HG03060 (cell line): Measurements from ENCODE around the gene CPM.
"Not testable (repeated sequence)": the region's sequence is repeated elsewhere in the genome, so short reads cannot be mapped to it uniquely, and the experiment has no call there.

Source experiments
- ATAC-seq: cut with Tn5 transposase; IDR thresholded peaks from one replicate; pipeline ENCODE4 v1.9.1; 2021; ENCODE audit warnings: low read depth, moderate number of reproducible peaks; ENCODE audit not compliant: unreplicated experiment

The CPM gene

GRCh38 chr12:68811573-68811972, 121.4 kb downstream of the CPM start:
- not testable (repeated sequence) for ATAC-seq

GRCh38 chr12:68810027-68810389, 123.0 kb downstream of the CPM start:
- not testable (repeated sequence) for ATAC-seq

DNA sequence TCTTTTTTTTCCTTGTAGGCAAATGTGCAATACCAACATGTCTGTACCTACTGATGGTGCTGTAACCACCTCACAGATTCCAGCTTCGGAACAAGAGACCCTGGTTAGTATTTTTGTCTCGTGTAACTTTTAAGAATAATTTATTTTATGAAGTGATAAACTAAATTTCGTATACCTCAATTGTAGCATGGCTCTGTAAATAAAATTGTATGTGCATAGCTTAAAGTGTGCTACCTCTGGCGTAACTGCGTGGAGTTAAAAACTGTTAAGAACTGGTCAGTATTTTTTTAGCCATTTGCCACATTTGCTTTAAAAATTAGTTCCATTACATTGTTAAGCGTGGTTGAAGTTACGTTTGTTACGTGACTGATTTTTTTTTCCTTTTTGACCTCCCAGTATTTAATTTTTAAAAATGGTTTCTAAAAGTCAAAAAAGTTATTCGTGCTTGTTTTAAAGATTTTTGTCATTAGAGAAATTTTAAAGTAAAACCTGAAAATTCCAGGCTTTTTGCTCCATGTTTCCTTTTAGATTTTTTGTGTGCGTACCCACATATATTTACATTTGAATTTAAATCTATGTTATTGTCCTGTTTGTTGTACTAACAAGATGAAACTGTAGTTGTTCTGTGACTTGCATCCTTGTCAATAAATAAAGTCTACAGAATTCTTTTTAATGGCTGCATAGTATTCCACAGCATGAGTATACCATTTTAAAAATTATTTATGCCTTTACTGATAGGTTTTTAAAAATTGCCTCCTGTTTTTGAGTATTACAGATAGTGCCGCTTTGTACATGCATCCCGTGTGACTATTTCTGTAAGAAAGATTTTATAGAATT, 123.6 kb downstream of the CPM start:
- ATAC-seq: no peak

- ATAC-seq: peak; percentile 53
Observed at GRCh38 chr12:68808388-68809189, 124.4 kb downstream of the CPM start.

GRCh38 chr12:68807576-68808387, 125.2 kb downstream of the CPM start, which contains the start of gene MDM2:
Gene MDM2 (plus strand): TSS chr12:68808177. CDS start chr12:68808478, 301 bp downstream.
- ATAC-seq: peak; percentile 60

GRCh38 chr12:68807274-68807575, 125.7 kb downstream of the CPM start:
- ATAC-seq: not testable (repeated sequence)

DNA sequence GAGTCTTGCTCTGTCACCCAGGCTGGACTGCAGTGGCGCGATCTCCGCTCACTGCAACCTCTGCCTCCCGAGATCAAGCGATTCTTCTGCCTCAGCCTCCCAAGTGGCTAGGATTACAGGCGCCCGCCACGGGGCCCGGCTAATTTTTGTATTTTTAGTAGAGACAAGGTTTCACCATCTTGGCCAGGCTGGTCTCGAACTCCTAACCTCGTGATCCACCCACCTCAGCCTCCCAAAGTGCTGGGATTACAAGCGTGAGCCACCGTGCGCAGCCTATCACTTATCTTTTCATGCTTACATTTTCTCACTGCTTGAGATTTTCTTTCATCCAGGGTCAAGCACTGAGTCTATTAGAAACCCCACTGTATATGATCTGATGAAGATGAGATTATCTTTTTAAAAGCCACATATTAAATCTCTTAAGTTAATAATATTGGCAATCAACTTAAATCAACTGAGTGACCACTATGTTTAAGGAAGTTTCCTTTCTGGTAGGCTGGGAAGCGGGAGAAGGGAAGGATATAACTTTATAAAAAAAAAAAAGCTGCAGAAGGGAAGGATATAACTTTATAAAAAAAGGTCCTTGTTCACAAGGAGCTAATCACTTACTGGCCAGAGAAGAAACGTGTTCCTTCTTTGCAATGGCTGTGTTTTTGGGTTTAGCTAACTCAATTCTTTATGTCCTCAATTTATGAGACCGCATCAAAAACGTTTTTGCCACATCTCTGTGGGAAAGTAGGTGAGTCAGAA, 126.3 kb downstream of the CPM start:
- ATAC-seq: no peak

GRCh38 chr12:68805592-68806120, 127.3 kb downstream of the CPM start:
- no peak for ATAC-seq

DNA sequence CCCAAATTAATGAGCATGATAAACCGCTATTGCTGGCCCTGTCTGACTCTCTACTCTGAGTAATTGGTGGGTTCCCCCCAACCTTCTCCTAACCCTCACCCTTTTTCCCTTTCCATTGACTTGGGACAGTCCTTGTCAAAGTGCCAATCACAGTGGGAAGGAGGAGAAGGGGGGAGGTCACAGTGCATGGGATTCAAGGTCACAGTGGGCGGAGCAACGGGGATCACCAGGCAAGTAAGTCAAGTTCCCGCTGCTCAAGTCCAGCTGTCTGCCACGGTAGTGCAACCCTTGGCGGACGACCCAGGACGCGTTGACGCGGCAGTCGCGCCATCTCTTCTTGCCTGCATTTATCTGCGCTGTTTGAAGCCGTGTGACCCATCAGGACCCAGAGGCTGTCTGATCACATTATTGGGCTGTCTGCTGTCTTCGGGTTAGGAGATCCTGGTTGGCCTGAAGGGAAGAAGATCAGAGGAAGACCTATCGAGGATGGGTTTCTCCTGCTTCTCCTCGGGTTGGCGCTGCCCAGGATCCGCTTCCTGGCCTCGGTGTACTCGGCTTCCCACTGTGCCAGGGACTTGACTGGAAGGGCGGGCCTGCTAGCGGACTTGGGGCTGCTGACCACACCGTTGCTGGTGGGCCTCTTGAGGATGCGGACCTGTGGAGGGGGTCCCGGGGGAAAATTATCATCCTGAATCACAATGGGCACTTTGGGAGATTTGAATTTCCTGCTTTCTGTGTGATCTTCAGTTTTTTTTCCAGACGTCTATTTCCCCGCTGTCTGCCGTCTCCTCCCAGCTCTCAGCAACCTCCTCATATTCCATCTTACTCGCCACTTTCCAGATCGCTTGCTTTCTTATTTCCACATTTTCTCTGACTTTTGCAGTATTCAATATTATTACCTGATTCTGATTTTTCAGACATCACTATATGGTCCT, 128.0 kb downstream of the CPM start:
- ATAC-seq: no peak

- ATAC-seq: no peak
Observed at GRCh38 chr12:68803948-68804656, 128.9 kb downstream of the CPM start.

DNA sequence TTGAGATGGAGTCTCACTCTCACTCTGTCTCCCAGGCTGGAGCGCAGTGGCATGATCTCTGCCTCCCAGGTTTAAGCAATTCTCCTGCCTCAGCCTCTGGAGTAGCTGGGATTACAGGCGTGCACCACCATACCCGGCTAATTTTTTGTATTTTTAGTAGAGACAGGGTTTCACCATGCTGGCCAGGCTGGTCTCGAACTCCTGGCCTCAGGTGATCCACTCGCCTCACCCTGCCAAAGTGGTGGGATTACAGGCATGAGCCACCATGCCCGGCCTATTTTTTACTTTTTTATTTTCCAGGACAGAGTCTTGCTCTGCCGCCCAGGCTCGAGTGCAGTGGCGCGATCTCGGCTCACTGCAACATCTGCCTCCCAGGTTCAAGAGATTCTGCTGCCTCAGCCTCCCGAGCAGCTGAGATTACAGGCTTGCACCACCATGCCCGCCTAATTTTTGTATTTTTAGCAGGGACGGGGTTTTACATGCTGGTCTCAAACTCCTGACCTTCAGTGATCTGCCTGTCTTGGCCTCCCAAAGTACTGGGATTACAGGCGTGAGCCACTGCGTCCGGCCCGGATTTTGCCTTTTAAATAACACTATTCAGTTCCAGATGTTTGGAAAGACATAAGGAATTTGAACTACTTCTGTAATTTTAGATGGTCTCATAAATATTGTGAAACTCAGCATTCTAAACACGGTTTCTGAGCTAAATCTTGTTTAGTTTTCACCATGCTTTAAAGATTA, 129.9 kb downstream of the CPM start:
- not testable (repeated sequence) for ATAC-seq

DNA sequence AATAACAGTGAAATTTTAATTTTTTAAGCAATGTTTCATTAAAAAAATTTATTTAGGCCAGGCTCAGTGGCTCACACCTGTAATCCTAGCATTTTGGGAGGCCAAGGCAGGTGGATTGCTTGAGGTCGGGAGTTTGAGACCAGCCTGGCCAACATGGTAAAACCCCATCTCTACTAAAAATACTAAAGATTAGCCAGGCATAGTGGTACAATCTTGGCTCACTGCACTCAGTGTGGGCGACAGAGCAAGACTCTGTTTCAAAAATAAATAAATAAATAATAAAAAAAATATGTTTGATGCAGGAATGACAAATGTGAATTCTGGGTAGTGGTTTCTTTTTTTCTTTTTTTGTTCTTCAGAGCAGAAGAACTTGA, 130.6 kb downstream of the CPM start:
- ATAC-seq: not testable (repeated sequence)
